HepG2 (cell line): ENCODE measurements around the gene KLHL17. TPM values are rescaled to one million over a fixed set of nuclear protein-coding genes. Genes with fewer than 3 reads are reported as not detected.

Experiments used
- CSRNP2 ChIP-seq: sonication (generic); formaldehyde crosslinking; conservative IDR thresholded peaks from 2 replicates; pipeline ENCODE4 v1.8.0; 2022; ENCODE audit warnings: low read depth, missing genetic modification reagents
- FOXK1 ChIP-seq: sonication (generic); formaldehyde crosslinking; IDR thresholded peaks from 2 replicates; pipeline ENCODE4 v1.4.0; 2020; ENCODE audit warnings: low read depth, missing genetic modification reagents, borderline replicate concordance
- HOXA9 ChIP-seq: sonication (generic); formaldehyde crosslinking; IDR thresholded peaks from 2 replicates; pipeline ENCODE4 v1.8.1; 2022; ENCODE audit warnings: missing genetic modification reagents, mild to moderate bottlenecking, moderate library complexity, borderline replicate concordance
- IRX3 ChIP-seq: sonication (generic); formaldehyde crosslinking; IDR thresholded peaks from 2 replicates; pipeline ENCODE4 v1.8.1; 2023; ENCODE audit warnings: mild to moderate bottlenecking, low read depth, missing genetic modification reagents, borderline replicate concordance
- KAT2B ChIP-seq: fragments of 150-350 bp; IDR thresholded peaks from 2 replicates; pipeline ENCODE4 v1.6.1; 2014; ENCODE audit warnings: low read depth, low read length, borderline replicate concordance
- MED13 ChIP-seq: sonication (generic); formaldehyde crosslinking; IDR thresholded peaks from 2 replicates; pipeline ENCODE4 v1.5.0; 2020; ENCODE audit warnings: missing genetic modification reagents
- NAIF1 ChIP-seq: sonication (generic); formaldehyde crosslinking; IDR thresholded peaks from 2 replicates; pipeline ENCODE4 v1.5.0; 2020; ENCODE audit warnings: mild to moderate bottlenecking, missing genetic modification reagents, borderline replicate concordance
- SRSF9 ChIP-seq: fragments of 200-400 bp; formaldehyde crosslinking; IDR thresholded peaks from 2 replicates; pipeline ENCODE4 v1.6.1; 2018; ENCODE audit warnings: borderline replicate concordance, mild to moderate bottlenecking, low read depth, low read length; ENCODE audit not compliant: insufficient read depth, poor library complexity, severe bottlenecking
- U2AF1 ChIP-seq: fragments of 200-400 bp; formaldehyde crosslinking; optimal IDR thresholded peaks from 2 replicates; pipeline ENCODE3; 2017; ENCODE audit warnings: mild to moderate bottlenecking, low read depth, low read length
- ZNF10 ChIP-seq: sonication (generic); formaldehyde crosslinking; IDR thresholded peaks from 2 replicates; pipeline ENCODE4 v1.4.0; 2020; ENCODE audit warnings: mild to moderate bottlenecking, low read depth, missing genetic modification reagents, borderline replicate concordance
- ZNF280D ChIP-seq: sonication (generic); formaldehyde crosslinking; IDR thresholded peaks from 2 replicates; pipeline ENCODE4 v1.5.1; 2020; ENCODE audit warnings: mild to moderate bottlenecking, missing genetic modification reagents
- ZNF562 ChIP-seq: sonication (generic); formaldehyde crosslinking; IDR thresholded peaks from 2 replicates; pipeline ENCODE4 v1.8.0; 2022; ENCODE audit warnings: missing genetic modification reagents, borderline replicate concordance
- ZNF770 ChIP-seq: sonication (generic); formaldehyde crosslinking; IDR thresholded peaks from 2 replicates; pipeline ENCODE4 v1.5.0; 2020; ENCODE audit warnings: mild to moderate bottlenecking, missing genetic modification reagents
- ZNF800 ChIP-seq: sonication (generic); formaldehyde crosslinking; IDR thresholded peaks from 2 replicates; pipeline ENCODE4 v1.4.0; 2020; ENCODE audit warnings: missing genetic modification reagents
- polyA plus RNA-seq, 8 experiments: library from polyadenylated mRNA; depleted of rRNA in 3 of 8; stranded (reverse) in 7 of 8; unstranded in 1 of 8; fragments of >200 nt; fragmentation: Illumina TruSeq in 4 of 8; extraction: Trizol in 4 of 8; gene quantifications; 2 replicates each; pipeline versions ENCODE4 v1.2.1 to v1.2.3, GENCODE V29; 2011 to 2016; ENCODE audit warnings: low read depth in 4 of 8, missing spikeins in 1 of 8, mixed read lengths in 1 of 8; ENCODE audit not compliant: insufficient read depth in 1 of 8
- total RNA-seq, 5 experiments: library from RNA; depleted of rRNA; stranded (reverse); fragments of >200 nt; fragmentation: Illumina TruSeq; extraction: Trizol; gene quantifications; 2 replicates each; pipeline ENCODE4 v1.2.3, GENCODE V29; 2016; ENCODE audit warnings: low read depth in 1 of 5
- TF ChIP-seq, protein P1 (sequence below): IDR thresholded peaks from 2 replicates; pipeline ENCODE4 v1.6.1; 2016; ENCODE audit warnings: mild to moderate bottlenecking
- TF ChIP-seq, protein P2 (sequence below): IDR thresholded peaks from 2 replicates; pipeline ENCODE4 v1.6.1; 2012; ENCODE audit warnings: inconsistent platforms

Gene KLHL17
- total and polyA plus RNA-seq, 2 of the 13 experiments (the other 11 are each of a cell fraction or from before 2014, with no cell fraction given), result 9.3 to 24.7 TPM

DNA sequence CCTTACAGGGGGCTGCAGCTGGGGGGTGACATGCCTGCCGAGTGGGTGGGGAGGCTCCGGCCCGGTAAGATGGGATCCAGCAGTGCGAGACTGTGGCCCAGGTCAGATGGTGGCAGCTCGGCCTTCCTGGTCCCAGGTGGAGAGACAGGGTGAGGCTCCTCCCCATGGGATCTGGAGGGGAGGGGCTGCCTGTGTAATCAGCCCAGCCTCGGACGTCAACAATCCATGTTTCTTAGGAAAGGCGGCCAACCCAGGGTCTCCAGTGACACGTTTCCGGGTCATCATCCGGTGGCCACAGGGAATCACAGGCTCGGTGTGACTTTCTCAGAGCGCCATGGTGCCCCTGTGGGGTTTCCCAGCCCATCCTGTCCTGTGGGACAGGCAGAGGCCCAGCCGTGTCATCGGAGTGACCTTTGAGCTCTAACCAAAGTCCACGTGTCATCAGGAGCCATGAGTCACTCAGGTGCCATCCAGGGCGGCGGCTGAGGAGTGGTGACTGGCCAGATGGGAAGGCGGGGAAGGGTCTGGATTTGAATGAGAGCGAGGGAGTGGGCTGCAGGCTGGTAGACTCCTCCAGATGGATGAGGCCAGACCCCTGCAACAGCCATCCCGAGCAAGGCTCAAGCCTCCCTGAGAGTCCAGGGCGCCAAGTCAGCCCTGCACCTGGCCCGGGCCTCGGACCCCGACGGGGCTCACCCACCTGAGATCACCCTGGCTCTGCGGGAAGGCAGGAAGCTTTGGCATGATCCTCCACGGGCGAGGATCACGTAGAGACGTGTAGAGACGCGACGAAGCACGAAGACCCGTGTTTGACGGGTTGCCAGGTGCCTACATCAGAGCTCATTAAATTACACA is 46.1 kb downstream of the KLHL17 start (continued):
- TF ChIP-seq CSRNP2 (CRISPR knock-in tag) (no peak), HOXA9 (CRISPR knock-in tag) (no peak), ZNF280D (CRISPR knock-in tag) (peak; percentile 77), MED13 (CRISPR knock-in tag) (no peak), KAT2B (no peak), ZNF770 (CRISPR knock-in tag) (peak; percentile 52; the same call in 1 of the 2 replicates), NAIF1 (CRISPR knock-in tag) (0 out of 2 replicates have a peak, but pooled peaks have one; percentile 51), SRSF9 (no peak), U2AF1 (peak; percentile 9), FOXK1 (CRISPR knock-in tag) (peak; percentile 80; the same call in 1 of the 2 replicates), ZNF800 (CRISPR knock-in tag) (no peak; the same call in 1 of the 2 replicates), ZNF562 (CRISPR knock-in tag) (no peak), IRX3 (CRISPR knock-in tag) (no peak), ZNF10 (CRISPR knock-in tag) (no peak)
- TF ChIP-seq, protein P1, sequence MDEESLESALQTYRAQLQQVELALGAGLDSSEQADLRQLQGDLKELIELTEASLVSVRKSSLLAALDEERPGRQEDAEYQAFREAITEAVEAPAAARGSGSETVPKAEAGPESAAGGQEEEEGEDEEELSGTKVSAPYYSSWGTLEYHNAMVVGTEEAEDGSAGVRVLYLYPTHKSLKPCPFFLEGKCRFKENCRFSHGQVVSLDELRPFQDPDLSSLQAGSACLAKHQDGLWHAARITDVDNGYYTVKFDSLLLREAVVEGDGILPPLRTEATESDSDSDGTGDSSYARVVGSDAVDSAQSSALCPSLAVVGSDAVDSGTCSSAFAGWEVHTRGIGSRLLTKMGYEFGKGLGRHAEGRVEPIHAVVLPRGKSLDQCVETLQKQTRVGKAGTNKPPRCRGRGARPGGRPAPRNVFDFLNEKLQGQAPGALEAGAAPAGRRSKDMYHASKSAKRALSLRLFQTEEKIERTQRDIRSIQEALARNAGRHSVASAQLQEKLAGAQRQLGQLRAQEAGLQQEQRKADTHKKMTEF (CRISPR knock-in tag), result peak; percentile 87
- TF ChIP-seq, protein P2, sequence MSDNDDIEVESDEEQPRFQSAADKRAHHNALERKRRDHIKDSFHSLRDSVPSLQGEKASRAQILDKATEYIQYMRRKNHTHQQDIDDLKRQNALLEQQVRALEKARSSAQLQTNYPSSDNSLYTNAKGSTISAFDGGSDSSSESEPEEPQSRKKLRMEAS, result no peak
